GM21360 (cell line): ENCODE results near the gene SNED1.

Experiments
- ATAC-seq: cut with Tn5 transposase; IDR thresholded peaks from one replicate; pipeline ENCODE4 v1.9.1; 2021; ENCODE audit warnings: mild to moderate bottlenecking, moderate library complexity; ENCODE audit not compliant: unreplicated experiment

SNED1 gene

GRCh38 chr2:241123816-241124536, 125.6 kb downstream of the SNED1 start:
- ATAC-seq = no peak

- no peak for ATAC-seq
These were observed 127.2 kb downstream of the SNED1 start for GRCh38 chr2:241125626-241126025.

- no peak for ATAC-seq
These were observed 127.8 kb downstream of the SNED1 start for GRCh38 chr2:241126201-241126611.

- no peak for ATAC-seq
These were observed 128.4 kb downstream of the SNED1 start for GRCh38 chr2:241126771-241127202.

- no peak for ATAC-seq
These were observed 129.8 kb downstream of the SNED1 start for GRCh38 chr2:241128266-241128665.

GRCh38 chr2:241129086-241129871, 130.9 kb downstream of the SNED1 start:
- ATAC-seq = no peak

- ATAC-seq = no peak
These were observed 131.9 kb downstream of the SNED1 start for GRCh38 chr2:241130316-241130715.

GRCh38 chr2:241131531-241131930, 133.1 kb downstream of the SNED1 start:
- no peak for ATAC-seq

- no peak for ATAC-seq
These were observed 134.4 kb downstream of the SNED1 start for GRCh38 chr2:241132538-241133435.

GRCh38 chr2:241133436-241133820, 135.0 kb downstream of the SNED1 start:
- no peak for ATAC-seq

GRCh38 chr2:241134711-241135110, 136.3 kb downstream of the SNED1 start:
- ATAC-seq = no peak

- ATAC-seq = no peak
These were observed 137.3 kb downstream of the SNED1 start for GRCh38 chr2:241135737-241136136.

GRCh38 chr2:241136191-241136590, 137.8 kb downstream of the SNED1 start:
- no peak for ATAC-seq

GRCh38 chr2:241136661-241137260, 138.3 kb downstream of the SNED1 start:
- ATAC-seq = no peak

GRCh38 chr2:241137276-241138190, 139.1 kb downstream of the SNED1 start:
- ATAC-seq = no peak

GRCh38 chr2:241138471-241138870, 140.1 kb downstream of the SNED1 start:
- no peak for ATAC-seq

- ATAC-seq = no peak
These were observed 141.4 kb downstream of the SNED1 start for GRCh38 chr2:241139531-241140444.

GRCh38 chr2:241140445-241140840, 142.0 kb downstream of the SNED1 start:
- no peak for ATAC-seq
